Keratinocyte (primary cell): Measurements from ENCODE around the gene POP7. TPM values are rescaled to one million over a fixed set of nuclear protein-coding genes. Genes with fewer than 3 reads are reported as not detected.

Source experiments
- DNase-seq: peaks from one replicate; pipeline ENCODE4 v3.0.0-alpha.2; 2011; ENCODE audit warnings: low read depth, missing footprints, low spot score
- FAIRE-seq: peaks from 2 replicates; lab custom pipeline; 2011; peaks lifted over from hg19 to GRCh38; lab: Jason Lieb, UNC
- H2AFZ ChIP-seq: 2 replicates; pipeline ENCODE4 v1.6.0; 2012; ENCODE audit warnings: low read length, control low read depth, inconsistent platforms; ENCODE audit not compliant: control insufficient read depth
- H3K27ac ChIP-seq: 2 replicates; pipeline ENCODE4 v1.5.1; 2011; ENCODE audit warnings: low read length; ENCODE audit not compliant: control insufficient read depth, insufficient read depth
- H3K27me3 ChIP-seq: 3 replicates; pipeline ENCODE4 v1.6.0; 2011; ENCODE audit warnings: low read length; ENCODE audit not compliant: control insufficient read depth, insufficient read depth; ENCODE audit errors: extremely low read depth
- H3K36me3 ChIP-seq, 2 experiments: 2 replicates in 1 of 2; 3 replicates in 1 of 2; pipeline ENCODE4 v1.5.1; 2011; ENCODE audit warnings: low read length in 2 of 2, mild to moderate bottlenecking in 1 of 2; ENCODE audit not compliant: control insufficient read depth in 2 of 2, insufficient read depth in 2 of 2; ENCODE audit errors: extremely low read depth in 1 of 2
- H3K4me1 ChIP-seq: 3 replicates; pipeline ENCODE4 v1.5.1; 2011; ENCODE audit warnings: low read length; ENCODE audit not compliant: control insufficient read depth, insufficient read depth; ENCODE audit errors: extremely low read depth
- H3K4me2 ChIP-seq: 3 replicates; pipeline ENCODE4 v1.6.0; 2011; ENCODE audit warnings: low read depth, low read length; ENCODE audit not compliant: control insufficient read depth, insufficient read depth; ENCODE audit errors: extremely low read depth
- H3K4me3 ChIP-seq, 3 experiments: fragments of 200-600 bp in 1 of 3; sonication (generic) in 1 of 3; 2 replicates in 2 of 3; 3 replicates in 1 of 3; pipeline ENCODE4 v1.5.1; 2011 to 2016; ENCODE audit warnings: low read length in 3 of 3, mild to moderate bottlenecking in 3 of 3, control low read depth in 2 of 3, inconsistent platforms in 1 of 3, low read depth in 1 of 3, mixed read lengths in 1 of 3, mixed run types in 1 of 3, moderate library complexity in 1 of 3; ENCODE audit not compliant: control insufficient read depth in 2 of 3, insufficient read depth in 2 of 3; ENCODE audit errors: extremely low read depth in 1 of 3
- H3K79me2 ChIP-seq: 2 replicates; pipeline ENCODE4 v1.6.0; 2012; ENCODE audit warnings: low read length; ENCODE audit not compliant: control insufficient read depth, insufficient read depth
- H3K9ac ChIP-seq: 3 replicates; pipeline ENCODE4 v1.6.0; 2011; ENCODE audit warnings: low read length; ENCODE audit not compliant: control insufficient read depth, insufficient read depth; ENCODE audit errors: extremely low read depth
- H3K9me1 ChIP-seq: 3 replicates; pipeline ENCODE4 v1.6.0; 2011; ENCODE audit warnings: low read length; ENCODE audit not compliant: control insufficient read depth, insufficient read depth; ENCODE audit errors: extremely low read depth
- H3K9me3 ChIP-seq: 2 replicates; pipeline ENCODE4 v1.5.1; 2012; ENCODE audit warnings: low read depth, low read length; ENCODE audit not compliant: control insufficient read depth
- H4K20me1 ChIP-seq: 3 replicates; pipeline ENCODE4 v1.6.0; 2011; ENCODE audit warnings: low read length; ENCODE audit not compliant: control insufficient read depth, insufficient read depth; ENCODE audit errors: extremely low read depth
- EZH2 ChIP-seq: IDR thresholded peaks from one replicate; pipeline ENCODE4 v1.6.1; 2012; ENCODE audit warnings: inconsistent platforms, mild to moderate bottlenecking, low read length, moderate library complexity
- dilution Hi-C: fragments of 300-500 bp; cut with MboI; formaldehyde crosslinking; loops from one replicate; pipeline ENCODE4 v1.7.0; 2020; ENCODE audit warnings: low sequenced_read_pairs; ENCODE audit not compliant: extremely low pct_ligation_motif_present
- polyA plus RNA-seq, 5 experiments: library from polyadenylated mRNA; depleted of rRNA in 3 of 5; stranded (reverse) in 3 of 5; stranded (forward) in 1 of 5; unstranded in 1 of 5; fragments of >200 nt; gene quantifications; 1 replicate in 1 of 5; 2 replicates in 3 of 5; 3 replicates in 1 of 5; pipeline versions ENCODE4 v1.2.1 to v1.2.3, GENCODE V29; 2011 to 2012; ENCODE audit warnings: missing spikeins in 2 of 5, low read depth in 1 of 5, low replicate concordance in 1 of 5
- TF ChIP-seq, protein P1 (sequence below), 3 experiments: IDR thresholded peaks in 1 of 3; conservative IDR thresholded peaks in 1 of 3; optimal IDR thresholded peaks in 1 of 3; 2 replicates in 2 of 3; 3 replicates in 1 of 3; pipeline versions ENCODE3 to v1.5.1; 2011; ENCODE audit warnings: low read length in 3 of 3, mild to moderate bottlenecking in 3 of 3, moderate library complexity in 2 of 3, control low read depth in 1 of 3, inconsistent platforms in 1 of 3; ENCODE audit not compliant: insufficient read depth in 2 of 3; ENCODE audit errors: extremely low read depth in 1 of 3

POP7 gene
- polyA plus RNA-seq, 1 donor (not counting 4 experiments of a cell fraction or from before 2014, with no cell fraction given): 37.8 TPM

DNA sequence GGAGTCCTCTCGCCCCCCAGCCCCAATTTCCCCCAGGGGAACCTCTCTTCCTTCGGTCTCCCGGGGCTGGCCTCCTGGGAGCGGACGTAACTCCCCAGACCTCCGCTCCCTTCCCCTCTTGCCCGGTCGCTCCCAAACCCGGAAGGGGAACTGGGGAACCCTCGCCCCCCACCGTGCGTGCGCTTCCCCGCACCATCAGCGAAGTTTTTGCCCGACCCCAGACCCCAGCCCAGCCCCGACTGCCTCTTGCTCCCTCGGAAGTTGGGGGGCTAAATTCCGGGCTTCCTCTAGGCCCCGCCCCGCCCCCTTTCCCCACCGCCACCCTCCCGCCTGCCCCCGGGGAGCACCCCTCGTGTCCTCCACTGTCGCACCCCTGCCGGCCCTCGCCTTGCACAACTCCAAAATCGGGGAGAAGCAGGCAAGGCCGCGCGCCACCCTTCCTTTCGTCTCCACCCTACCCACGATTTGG is 31.9 kb upstream of the POP7 start:
- Histone ChIP-seq H3K27me3 (no peaks in the 10 kb centered on the region), H3K4me1 (peaks cover 4% of the 10 kb centered on the region), H3K36me3 (peaks cover 14 to 19% of the 10 kb centered on the region in 2 experiments), H3K79me2 (peaks cover 31% of the 10 kb centered on the region), H3K4me2 (peak overlapping the region; percentile 73), H3K9ac (peak overlapping the region; percentile 96), H3K9me1 (no peaks in the 10 kb centered on the region), H3K9me3 (no peaks in the 10 kb centered on the region), H3K27ac (peak overlapping the region; percentile 99), H2AFZ (peak overlapping the region; percentile 52), H4K20me1 (no peaks in the 10 kb centered on the region), H3K4me3 (peak overlapping the region; percentile 70 to 97 (median 88))
- dilution Hi-C loops: no loop called here
- TF ChIP-seq, protein P1, sequence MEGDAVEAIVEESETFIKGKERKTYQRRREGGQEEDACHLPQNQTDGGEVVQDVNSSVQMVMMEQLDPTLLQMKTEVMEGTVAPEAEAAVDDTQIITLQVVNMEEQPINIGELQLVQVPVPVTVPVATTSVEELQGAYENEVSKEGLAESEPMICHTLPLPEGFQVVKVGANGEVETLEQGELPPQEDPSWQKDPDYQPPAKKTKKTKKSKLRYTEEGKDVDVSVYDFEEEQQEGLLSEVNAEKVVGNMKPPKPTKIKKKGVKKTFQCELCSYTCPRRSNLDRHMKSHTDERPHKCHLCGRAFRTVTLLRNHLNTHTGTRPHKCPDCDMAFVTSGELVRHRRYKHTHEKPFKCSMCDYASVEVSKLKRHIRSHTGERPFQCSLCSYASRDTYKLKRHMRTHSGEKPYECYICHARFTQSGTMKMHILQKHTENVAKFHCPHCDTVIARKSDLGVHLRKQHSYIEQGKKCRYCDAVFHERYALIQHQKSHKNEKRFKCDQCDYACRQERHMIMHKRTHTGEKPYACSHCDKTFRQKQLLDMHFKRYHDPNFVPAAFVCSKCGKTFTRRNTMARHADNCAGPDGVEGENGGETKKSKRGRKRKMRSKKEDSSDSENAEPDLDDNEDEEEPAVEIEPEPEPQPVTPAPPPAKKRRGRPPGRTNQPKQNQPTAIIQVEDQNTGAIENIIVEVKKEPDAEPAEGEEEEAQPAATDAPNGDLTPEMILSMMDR (optimal IDR thresholded peaks at IDR 0.05 in 1 of 3, IDR thresholded peaks at IDR 0.05 in 1 of 3, conservative IDR thresholded peaks at IDR 0.05 in 1 of 3; ENCODE audit: extremely low read depth in 1 of 3, insufficient read depth in 2 of 3, low read length in 3 of 3): no peak
- no peak for TF ChIP-seq EZH2
- DNase-seq: no peak
- no peak for FAIRE-seq

DNA sequence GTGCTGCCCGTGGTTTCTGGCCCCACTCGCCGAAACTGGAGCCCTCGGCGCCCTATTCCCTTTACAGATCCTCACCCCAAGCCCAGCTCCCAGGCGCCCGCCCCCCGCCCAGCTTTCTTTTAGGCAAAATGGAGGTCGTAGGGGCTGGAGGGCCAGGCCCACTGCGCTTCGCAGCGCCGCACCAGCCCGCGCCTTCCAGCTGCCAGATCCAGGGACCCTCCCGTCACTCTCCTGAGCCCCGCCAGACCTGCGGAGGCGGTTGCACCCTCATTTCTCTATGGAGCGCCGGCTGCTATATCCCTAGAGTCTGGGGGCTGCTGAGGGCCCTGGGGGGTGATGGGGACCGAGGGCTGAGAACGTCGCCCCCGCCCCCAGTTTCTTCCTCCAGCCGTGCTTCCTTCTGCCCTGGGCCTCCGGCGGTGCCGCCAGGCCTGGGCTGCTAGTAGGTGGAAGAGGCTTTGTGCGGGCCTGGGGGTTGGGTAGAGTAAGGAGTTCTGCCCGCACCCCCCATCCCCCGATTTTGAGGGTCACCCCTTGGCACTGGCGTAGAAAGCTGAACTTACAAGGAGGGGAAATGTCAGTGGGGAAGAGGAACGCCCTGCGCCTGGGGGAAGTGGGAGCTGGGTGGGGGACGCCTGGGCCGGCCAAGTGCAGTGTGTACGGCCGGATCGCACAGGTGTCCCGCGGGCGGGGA is 31.4 kb upstream of the POP7 start:
- H3K4me1 ChIP-seq: peaks cover 5% of the 10 kb centered on the region
- no peaks in the 10 kb centered on the region for H3K9me1 ChIP-seq
- peak overlapping the region; percentile 73 for H3K4me2 ChIP-seq
- dilution Hi-C loops: no loop called here
- peak overlapping the region; percentile 56 for H3K27ac ChIP-seq
- peaks cover 31% of the 10 kb centered on the region for H3K79me2 ChIP-seq
- H4K20me1 ChIP-seq: peaks cover 3% of the 10 kb centered on the region
- peak overlapping the region; percentile 96 for H3K9ac ChIP-seq
- peak overlapping the region; percentile 70 to 97 (median 88) for H3K4me3 ChIP-seq
- no peaks in the 10 kb centered on the region for H3K27me3 ChIP-seq
- peak overlapping the region; percentile 12 for H2AFZ ChIP-seq
- no peak for TF ChIP-seq EZH2
- TF ChIP-seq, protein P1 (optimal IDR thresholded peaks at IDR 0.05 in 1 of 3, IDR thresholded peaks at IDR 0.05 in 1 of 3, conservative IDR thresholded peaks at IDR 0.05 in 1 of 3; ENCODE audit: extremely low read depth in 1 of 3, insufficient read depth in 2 of 3, low read length in 3 of 3): no peak
- no peak for DNase-seq
- H3K9me3 ChIP-seq: no peaks in the 10 kb centered on the region
- peaks cover 18 to 19% of the 10 kb centered on the region in 2 experiments for H3K36me3 ChIP-seq
- FAIRE-seq: no peak
